GM18505 (cell line): Measurements from ENCODE around the gene SNRNP40.

Source experiments
- ATAC-seq: cut with Tn5 transposase; IDR thresholded peaks from one replicate; pipeline ENCODE4 v1.9.1; 2021; ENCODE audit not compliant: unreplicated experiment
- POLR2A ChIP-seq: IDR thresholded peaks from 4 replicates; pipeline ENCODE4 v1.6.1; 2011; ENCODE audit warnings: borderline replicate concordance; ENCODE audit not compliant: insufficient read depth, insufficient read length; ENCODE audit errors: extremely low read depth

The SNRNP40 gene

GRCh38 chr1:31261916-31262315, 34.7 kb downstream of the SNRNP40 start:
- no peak for TF ChIP-seq POLR2A
- no peak for ATAC-seq

- no peak for ATAC-seq
- TF ChIP-seq POLR2A = no peak
Measured at GRCh38 chr1:31259746-31260145, 36.8 kb downstream of the SNRNP40 start.

- no peak for ATAC-seq
Measured at GRCh38 chr1:31258581-31258980, 38.0 kb downstream of the SNRNP40 start.

GRCh38 chr1:31257213-31257612, 39.4 kb downstream of the SNRNP40 start:
- no peak for ATAC-seq
- no peak for TF ChIP-seq POLR2A

More at GRCh38 chr1:31258581-31258980, 38.0 kb downstream of the SNRNP40 start:
- TF ChIP-seq POLR2A = no peak

GRCh38 chr1:31249854-31250253, 46.7 kb downstream of the SNRNP40 start:
- ATAC-seq = no peak
- TF ChIP-seq POLR2A = no peak

- no peak for TF ChIP-seq POLR2A
- no peak for ATAC-seq
Measured at GRCh38 chr1:31248276-31248675, 48.3 kb downstream of the SNRNP40 start.

GRCh38 chr1:31244326-31244725, 52.3 kb downstream of the SNRNP40 start:
- no peak for ATAC-seq
- TF ChIP-seq POLR2A = no peak

GRCh38 chr1:31243501-31244286, 52.9 kb downstream of the SNRNP40 start:
- ATAC-seq = no peak
- no peak for TF ChIP-seq POLR2A

GRCh38 chr1:31241321-31241720, 55.3 kb downstream of the SNRNP40 start:
- ATAC-seq = no peak

GRCh38 chr1:31239653-31240241, 56.8 kb downstream of the SNRNP40 start, which contains the start of gene NKAIN1:
TSS of gene NKAIN1 (minus strand) at chr1:31239887. CDS start at chr1:31239547, 340 bp downstream.
- no peak for TF ChIP-seq POLR2A
- no peak for ATAC-seq

More at GRCh38 chr1:31241321-31241720, 55.3 kb downstream of the SNRNP40 start:
- TF ChIP-seq POLR2A = no peak

GRCh38 chr1:31238986-31239613, 57.5 kb downstream of the SNRNP40 start:
- TF ChIP-seq POLR2A = no peak
- no peak for ATAC-seq

- ATAC-seq = no peak
- no peak for TF ChIP-seq POLR2A
Measured at GRCh38 chr1:31238612-31238985, 58.0 kb downstream of the SNRNP40 start.

GRCh38 chr1:31234870-31235269, 61.7 kb downstream of the SNRNP40 start:
- no peak for TF ChIP-seq POLR2A
- ATAC-seq = no peak
